Smooth muscle cell (in vitro differentiated cells): ENCODE results near the gene CLCN5. TPM values are rescaled to one million over a fixed set of nuclear protein-coding genes. Genes with fewer than 3 reads are reported as not detected.

Source experiments
- DNase-seq: peaks from one replicate; lab custom pipeline; 2025; ENCODE audit not compliant: unreplicated experiment; lab: John Stamatoyannopoulos, UW
- H2AFZ ChIP-seq: fragments of 200-600 bp; sonication (generic); 2 replicates; pipeline ENCODE4 v1.6.0; 2016; ENCODE audit warnings: antibody characterized with exemption, low read depth, mild to moderate bottlenecking
- H3F3A ChIP-seq: fragments of 200-600 bp; sonication (generic); 2 replicates; pipeline ENCODE4 v1.6.0; 2017; ENCODE audit warnings: antibody characterized with exemption, low read depth
- H3K27ac ChIP-seq: fragments of 200-600 bp; sonication (generic); 2 replicates; pipeline ENCODE4 v1.5.1; 2016; ENCODE audit warnings: low read depth, mild to moderate bottlenecking
- H3K27me3 ChIP-seq: fragments of 200-600 bp; sonication (generic); 2 replicates; pipeline ENCODE4 v1.6.1; 2016; ENCODE audit warnings: low read depth, mild to moderate bottlenecking
- H3K36me3 ChIP-seq: fragments of 200-600 bp; sonication (generic); 2 replicates; pipeline ENCODE4 v1.5.1; 2016; ENCODE audit warnings: low read depth
- H3K4me1 ChIP-seq: fragments of 200-600 bp; sonication (generic); 2 replicates; pipeline ENCODE4 v1.5.1; 2016; ENCODE audit warnings: low read depth
- H3K4me2 ChIP-seq: fragments of 200-600 bp; sonication (generic); 2 replicates; pipeline ENCODE4 v1.6.0; 2016; ENCODE audit warnings: mild to moderate bottlenecking
- H3K4me3 ChIP-seq: fragments of 200-600 bp; sonication (generic); 2 replicates; pipeline ENCODE4 v1.5.1; 2016; ENCODE audit warnings: mild to moderate bottlenecking
- H3K79me2 ChIP-seq: fragments of 200-600 bp; sonication (generic); 2 replicates; pipeline ENCODE4 v1.6.0; 2016; ENCODE audit warnings: low read depth, mild to moderate bottlenecking
- H3K9ac ChIP-seq: fragments of 200-600 bp; sonication (generic); 2 replicates; pipeline ENCODE4 v1.6.0; 2016; ENCODE audit warnings: low read depth
- H3K9me3 ChIP-seq: fragments of 200-600 bp; sonication (generic); replicated peaks from 2 replicates; pipeline ENCODE4 v1.5.1; 2016; ENCODE audit warnings: low read depth
- H4K20me1 ChIP-seq: fragments of 200-600 bp; sonication (generic); 2 replicates; pipeline ENCODE4 v1.6.0; 2016; ENCODE audit warnings: low read depth
- CTCF ChIP-seq: fragments of 200-600 bp; sonication (generic); IDR thresholded peaks from 2 replicates; pipeline ENCODE4 v1.5.1; 2017; ENCODE audit warnings: borderline replicate concordance, mild to moderate bottlenecking, antibody characterized with exemption; ENCODE audit not compliant: insufficient read depth, poor library complexity, severe bottlenecking
- WGBS: methylation state at CpG from one replicate; pipeline ENCODE4 v1.1.7; 2016; ENCODE audit warnings: low lambda C conversion rate; 5-methylcytosine and 5-hydroxymethylcytosine counted together
- polyA plus RNA-seq: library from polyadenylated mRNA; unstranded; fragments of >200 nt; fragmentation: Nextera tagmentation; extraction: Ambion mirVana; gene quantifications from 2 replicates; pipeline ENCODE4 v1.2.1, GENCODE V29; 2016
- total RNA-seq: library from RNA; depleted of rRNA; stranded (reverse); fragments of >200 nt; gene quantifications from 2 replicates; pipeline ENCODE4 v1.2.3, GENCODE V29; 2014

CLCN5 gene
- total and polyA plus RNA-seq, 2 experiments from 2014 or later = 1.7 to 7.1 TPM

DNA sequence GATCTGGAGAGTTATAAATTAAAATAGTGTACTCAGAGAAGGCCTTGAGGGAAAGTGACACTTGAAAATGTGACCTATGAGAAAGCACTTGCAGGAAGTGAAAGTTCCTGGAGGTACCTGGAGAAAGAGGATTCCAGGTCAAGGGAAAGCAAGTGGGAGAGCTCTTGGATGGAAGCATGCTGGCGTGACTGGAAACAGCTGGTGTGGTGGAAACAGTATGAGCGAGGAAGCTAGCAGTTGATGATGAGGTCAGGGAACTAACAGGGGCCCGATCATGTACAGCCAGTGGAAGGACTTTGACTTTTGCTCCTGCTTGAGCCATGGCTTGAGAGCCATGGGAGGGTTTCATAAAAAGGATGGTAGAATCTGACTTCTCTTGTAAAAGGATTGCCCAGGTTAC is 9.5 kb upstream of the CLCN5 start:
- H3K27me3 ChIP-seq = no peaks in the 10 kb centered on the region
- 80% methylated on average over 3 of the region's 3 CpGs for WGBS
- H4K20me1 ChIP-seq = no peaks in the 10 kb centered on the region
- no peak overlapping the region for H2AFZ ChIP-seq
- H3K9ac ChIP-seq = no peak overlapping the region
- no peaks in the 10 kb centered on the region for H3K79me2 ChIP-seq
- no peak overlapping the region for H3K4me3 ChIP-seq
- H3K36me3 ChIP-seq = no peaks in the 10 kb centered on the region
- H3F3A ChIP-seq = no peaks in the 10 kb centered on the region
- H3K4me1 ChIP-seq = no peaks in the 10 kb centered on the region
- H3K4me2 ChIP-seq = no peak overlapping the region
- DNase-seq = no peak
- H3K27ac ChIP-seq = no peak overlapping the region
- TF ChIP-seq CTCF = no peak
- H3K9me3 ChIP-seq = no peaks in the 10 kb centered on the region

DNA sequence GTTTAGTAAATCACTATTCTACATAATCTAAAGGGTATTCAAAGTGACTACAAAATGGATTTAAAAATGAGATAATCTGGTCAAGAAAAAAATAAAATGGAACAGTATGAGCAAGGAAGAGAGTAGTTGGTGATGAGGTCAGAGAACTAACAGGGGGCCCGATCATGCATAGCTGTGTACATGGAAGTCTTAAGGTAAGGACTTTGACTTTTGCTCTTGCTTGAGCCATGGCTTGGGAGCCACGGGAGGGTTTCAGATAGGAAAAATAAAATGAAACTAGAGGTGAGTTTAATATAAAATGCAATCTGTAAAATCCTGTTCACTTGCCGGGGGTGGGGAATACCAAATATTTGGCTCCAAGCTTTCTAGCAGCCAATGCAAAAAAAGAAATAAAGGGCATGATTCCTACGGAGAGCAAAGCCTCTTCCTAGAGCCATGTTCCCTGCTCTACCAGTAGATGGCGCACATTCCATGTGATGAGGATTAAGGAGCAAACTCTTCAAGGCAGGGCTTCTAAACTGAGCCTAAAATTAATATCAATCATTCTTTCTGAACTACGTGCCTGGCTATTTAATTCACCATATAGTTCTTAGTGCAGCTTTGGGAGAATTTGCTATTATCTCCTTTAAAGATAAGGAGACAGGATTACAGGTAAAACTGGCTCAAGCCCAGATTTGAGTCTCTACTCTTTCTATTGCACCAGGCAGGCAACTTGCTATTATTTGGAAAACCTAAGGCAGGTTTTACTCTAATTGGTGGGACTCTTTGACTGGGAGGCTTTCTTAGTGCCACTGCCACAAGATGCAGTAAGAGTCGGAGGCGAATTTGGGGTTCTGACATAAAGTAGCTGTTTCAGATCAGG is 6.8 kb upstream of the CLCN5 start:
- Histone ChIP-seq H3K4me2 (no peak overlapping the region), H3K79me2 (no peaks in the 10 kb centered on the region), H3K4me1 (no peaks in the 10 kb centered on the region), H3K9me3 (no peaks in the 10 kb centered on the region), H3K9ac (no peak overlapping the region), H2AFZ (no peak overlapping the region), H3K27me3 (no peaks in the 10 kb centered on the region), H3F3A (no peaks in the 10 kb centered on the region), H3K36me3 (no peaks in the 10 kb centered on the region), H3K27ac (no peak overlapping the region), H3K4me3 (no peak overlapping the region), H4K20me1 (no peaks in the 10 kb centered on the region)
- 40% methylated on average over 8 of the region's 8 CpGs for WGBS
- peak; percentile 71 for TF ChIP-seq CTCF
- no peak for DNase-seq

DNA sequence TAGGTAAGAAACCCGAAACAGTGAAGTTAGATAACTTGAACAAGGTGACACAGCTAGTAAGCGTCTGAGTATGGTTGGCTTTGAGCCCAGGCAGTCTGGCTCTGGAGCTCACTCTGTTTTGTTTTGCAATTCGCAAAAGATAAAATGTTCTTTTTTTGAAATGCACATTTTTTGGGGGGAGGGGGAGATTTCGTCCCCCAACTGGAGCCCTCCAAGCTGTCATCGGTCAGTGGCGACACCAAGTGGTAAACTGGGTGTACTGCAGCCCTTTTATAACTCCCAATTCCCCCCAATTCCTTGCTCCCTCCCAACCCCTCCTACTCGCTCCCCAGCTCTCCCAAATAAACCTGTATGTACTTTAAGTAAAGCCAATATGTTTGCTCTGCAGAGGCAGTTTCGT is 2.8 kb upstream of the CLCN5 start:
- Histone ChIP-seq H3K36me3 (no peaks in the 10 kb centered on the region), H2AFZ (no peak overlapping the region), H4K20me1 (no peaks in the 10 kb centered on the region), H3K9me3 (no peaks in the 10 kb centered on the region), H3K4me2 (no peak overlapping the region), H3K9ac (no peak overlapping the region), H3K4me1 (no peaks in the 10 kb centered on the region), H3F3A (no peaks in the 10 kb centered on the region), H3K27ac (no peak overlapping the region), H3K4me3 (no peak overlapping the region), H3K27me3 (no peaks in the 10 kb centered on the region), H3K79me2 (no peaks in the 10 kb centered on the region)
- DNase-seq = peak; percentile 0
- TF ChIP-seq CTCF = peak; percentile 71
- 28% methylated on average over 8 of the region's 8 CpGs for WGBS

- Histone ChIP-seq H3K27ac (no peak overlapping the region), H3K4me3 (no peak overlapping the region), H4K20me1 (no peaks in the 10 kb centered on the region), H3K27me3 (no peaks in the 10 kb centered on the region), H3K4me2 (no peak overlapping the region), H3K9me3 (no peaks in the 10 kb centered on the region), H3K9ac (no peak overlapping the region), H3K4me1 (no peaks in the 10 kb centered on the region), H2AFZ (no peak overlapping the region), H3K79me2 (no peaks in the 10 kb centered on the region), H3F3A (no peaks in the 10 kb centered on the region), H3K36me3 (no peaks in the 10 kb centered on the region)
- no peak for TF ChIP-seq CTCF
- no peak for DNase-seq
- WGBS = 83% methylated on average over 2 of the region's 2 CpGs
Measured at GRCh38 chrX:49921109-49921508, 1.3 kb upstream of the CLCN5 start.
